ENCODE measurements around the gene RNF213. TPM values are rescaled to one million over a fixed set of nuclear protein-coding genes. Genes with fewer than 3 reads are reported as not detected.

Gene RNF213
- total RNA-seq, 1 donor, result 134 TPM

- TF ChIP-seq, protein P1, sequence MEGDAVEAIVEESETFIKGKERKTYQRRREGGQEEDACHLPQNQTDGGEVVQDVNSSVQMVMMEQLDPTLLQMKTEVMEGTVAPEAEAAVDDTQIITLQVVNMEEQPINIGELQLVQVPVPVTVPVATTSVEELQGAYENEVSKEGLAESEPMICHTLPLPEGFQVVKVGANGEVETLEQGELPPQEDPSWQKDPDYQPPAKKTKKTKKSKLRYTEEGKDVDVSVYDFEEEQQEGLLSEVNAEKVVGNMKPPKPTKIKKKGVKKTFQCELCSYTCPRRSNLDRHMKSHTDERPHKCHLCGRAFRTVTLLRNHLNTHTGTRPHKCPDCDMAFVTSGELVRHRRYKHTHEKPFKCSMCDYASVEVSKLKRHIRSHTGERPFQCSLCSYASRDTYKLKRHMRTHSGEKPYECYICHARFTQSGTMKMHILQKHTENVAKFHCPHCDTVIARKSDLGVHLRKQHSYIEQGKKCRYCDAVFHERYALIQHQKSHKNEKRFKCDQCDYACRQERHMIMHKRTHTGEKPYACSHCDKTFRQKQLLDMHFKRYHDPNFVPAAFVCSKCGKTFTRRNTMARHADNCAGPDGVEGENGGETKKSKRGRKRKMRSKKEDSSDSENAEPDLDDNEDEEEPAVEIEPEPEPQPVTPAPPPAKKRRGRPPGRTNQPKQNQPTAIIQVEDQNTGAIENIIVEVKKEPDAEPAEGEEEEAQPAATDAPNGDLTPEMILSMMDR (IDR thresholded peaks at IDR 0.05; ENCODE audit: extremely low read depth, low read depth, low read length), result no peak
- DNase-seq (ENCODE audit: insufficient read length, low spot score, missing footprints), result no peak
- Histone ChIP-seq H3K9me3 (ENCODE audit: low read depth, low read length) (no peaks in the 10 kb centered on the region), H4K20me1 (ENCODE audit: insufficient read depth, low read length) (peaks cover 5% of the 10 kb centered on the region), H3K79me2 (ENCODE audit: insufficient read depth, low read length) (peaks cover 5% of the 10 kb centered on the region), H2AFZ (ENCODE audit: low read length) (no peak overlapping the region), H3K27ac (ENCODE audit: low read depth, low read length) (no peak overlapping the region), H3K4me2 (ENCODE audit: insufficient read depth, low read length) (no peak overlapping the region), H3K4me1 (ENCODE audit: insufficient read depth, low read length) (no peaks in the 10 kb centered on the region), H3K36me3 (ENCODE audit: insufficient read depth, low read length) (peaks cover 2% of the 10 kb centered on the region), H3K27me3 (ENCODE audit: insufficient read depth, low read length) (no peaks in the 10 kb centered on the region), H3K4me3 (ENCODE audit: insufficient read depth, low read length) (no peak overlapping the region)
These were observed 35.4 kb upstream of the RNF213 start for GRCh38 chr17:80225230-80225629.

DNA sequence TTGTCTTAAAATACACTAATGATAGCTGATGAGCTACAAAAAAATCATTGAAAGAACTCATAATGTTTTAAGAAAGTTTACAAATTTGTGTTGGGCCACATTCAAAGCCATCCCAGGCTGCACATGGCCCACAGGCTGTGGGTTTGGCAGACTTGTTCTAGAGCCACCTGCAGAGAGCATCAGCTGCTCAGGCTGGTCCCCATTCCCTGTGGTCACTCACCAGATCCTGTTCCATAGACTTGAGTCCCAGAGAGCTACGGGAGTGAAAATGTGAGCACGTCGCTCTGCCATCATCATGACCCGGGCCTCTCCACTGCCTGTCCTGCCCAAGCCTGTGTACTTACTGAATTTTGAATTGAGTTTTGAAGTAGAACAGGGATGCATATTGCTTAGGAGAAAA, 33.5 kb upstream of the RNF213 start:
- Histone ChIP-seq H3K9me3 (ENCODE audit: low read depth, low read length) (no peaks in the 10 kb centered on the region), H3K36me3 (ENCODE audit: insufficient read depth, low read length) (peaks cover 5% of the 10 kb centered on the region), H4K20me1 (ENCODE audit: insufficient read depth, low read length) (peaks cover 5% of the 10 kb centered on the region), H3K4me3 (ENCODE audit: insufficient read depth, low read length) (no peak overlapping the region), H3K4me2 (ENCODE audit: insufficient read depth, low read length) (no peak overlapping the region), H3K27ac (ENCODE audit: low read depth, low read length) (no peak overlapping the region), H3K27me3 (ENCODE audit: insufficient read depth, low read length) (no peaks in the 10 kb centered on the region), H2AFZ (ENCODE audit: low read length) (no peak overlapping the region), H3K4me1 (ENCODE audit: insufficient read depth, low read length) (no peaks in the 10 kb centered on the region), H3K79me2 (ENCODE audit: insufficient read depth, low read length) (no peaks in the 10 kb centered on the region)
- DNase-seq (ENCODE audit: insufficient read length, low spot score, missing footprints), result no peak
- TF ChIP-seq, protein P1 (IDR thresholded peaks at IDR 0.05; ENCODE audit: extremely low read depth, low read depth, low read length), result no peak

GRCh38 chr17:80227666-80228065, 33.0 kb upstream of the RNF213 start:
- DNase-seq (ENCODE audit: insufficient read length, low spot score, missing footprints), result peak; percentile 35
- Histone ChIP-seq H3K9me3 (ENCODE audit: low read depth, low read length) (no peaks in the 10 kb centered on the region), H3K27me3 (ENCODE audit: insufficient read depth, low read length) (no peaks in the 10 kb centered on the region), H3K27ac (ENCODE audit: low read depth, low read length) (no peak overlapping the region), H3K4me1 (ENCODE audit: insufficient read depth, low read length) (no peaks in the 10 kb centered on the region), H3K4me2 (ENCODE audit: insufficient read depth, low read length) (no peak overlapping the region), H3K4me3 (ENCODE audit: insufficient read depth, low read length) (no peak overlapping the region), H3K79me2 (ENCODE audit: insufficient read depth, low read length) (no peaks in the 10 kb centered on the region), H3K36me3 (ENCODE audit: insufficient read depth, low read length) (peaks cover 10% of the 10 kb centered on the region), H2AFZ (ENCODE audit: low read length) (no peak overlapping the region), H4K20me1 (ENCODE audit: insufficient read depth, low read length) (peaks cover 5% of the 10 kb centered on the region)
- TF ChIP-seq, protein P1 (IDR thresholded peaks at IDR 0.05; ENCODE audit: extremely low read depth, low read depth, low read length), result no peak

GRCh38 chr17:80228477-80228876, 32.2 kb upstream of the RNF213 start:
- no peaks in the 10 kb centered on the region for H3K4me1 ChIP-seq (ENCODE audit: insufficient read depth, low read length)
- DNase-seq (ENCODE audit: insufficient read length, low spot score, missing footprints), result no peak
- H3K79me2 ChIP-seq (ENCODE audit: insufficient read depth, low read length), result no peaks in the 10 kb centered on the region
- H3K9me3 ChIP-seq (ENCODE audit: low read depth, low read length), result no peaks in the 10 kb centered on the region
- TF ChIP-seq, protein P1 (IDR thresholded peaks at IDR 0.05; ENCODE audit: extremely low read depth, low read depth, low read length), result no peak
- H3K4me3 ChIP-seq (ENCODE audit: insufficient read depth, low read length), result no peak overlapping the region
- no peaks in the 10 kb centered on the region for H4K20me1 ChIP-seq (ENCODE audit: insufficient read depth, low read length)
- no peak overlapping the region for H2AFZ ChIP-seq (ENCODE audit: low read length)
- H3K4me2 ChIP-seq (ENCODE audit: insufficient read depth, low read length), result no peak overlapping the region
- H3K27me3 ChIP-seq (ENCODE audit: insufficient read depth, low read length), result no peaks in the 10 kb centered on the region
- no peak overlapping the region for H3K27ac ChIP-seq (ENCODE audit: low read depth, low read length)
- peaks cover 15% of the 10 kb centered on the region for H3K36me3 ChIP-seq (ENCODE audit: insufficient read depth, low read length)
